Thymus (tissue), 11 donors: ENCODE data around the gene ACAN. TPM values are rescaled to one million over a fixed set of nuclear protein-coding genes. Genes with fewer than 3 reads are reported as not detected.

Experiments
- DNase-seq, 9 donors: peaks; one replicate each; pipeline ENCODE4 v3.0.0-alpha.2; 2013; ENCODE audit warnings: low spot score in 9 of 9, low read depth in 6 of 9, missing footprints in 1 of 9
- H3K27ac ChIP-seq, 2 donors: one replicate each; pipeline ENCODE4 v1.5.1; 2013; ENCODE audit warnings: control low read depth in 1 of 2, low read depth in 1 of 2, low read length in 1 of 2, mild to moderate bottlenecking in 1 of 2, moderate library complexity in 1 of 2
- H3K27me3 ChIP-seq, 2 donors: one replicate each; pipeline ENCODE4 v1.5.1; 2013; ENCODE audit warnings: low read length in 1 of 2; ENCODE audit not compliant: control insufficient read depth in 2 of 2, insufficient read depth in 1 of 2
- H3K36me3 ChIP-seq, 2 donors: one replicate each; pipeline ENCODE4 v1.5.1; 2013; ENCODE audit warnings: low read length in 1 of 2, mild to moderate bottlenecking in 1 of 2, moderate library complexity in 1 of 2; ENCODE audit not compliant: control insufficient read depth in 2 of 2, insufficient read depth in 2 of 2
- H3K4me1 ChIP-seq, 2 donors: one replicate each; pipeline ENCODE4 v1.5.1; 2013; ENCODE audit warnings: low read length in 2 of 2; ENCODE audit not compliant: control insufficient read depth in 2 of 2, insufficient read depth in 2 of 2
- H3K4me3 ChIP-seq, 2 donors: one replicate each; pipeline ENCODE4 v1.5.1; 2013; ENCODE audit warnings: low read length in 2 of 2, control low read depth in 1 of 2, mild to moderate bottlenecking in 1 of 2
- H3K9me3 ChIP-seq, 2 donors: one replicate each; pipeline ENCODE4 v1.5.1; 2013; ENCODE audit warnings: low read length in 1 of 2, mild to moderate bottlenecking in 1 of 2; ENCODE audit not compliant: control insufficient read depth in 2 of 2, insufficient read depth in 1 of 2
- WGBS: extraction: QIAGEN DNeasy Blood & Tissue Kit; methylation state at CpG from one replicate; pipeline ENCODE4 v1.1.7; 2013; 5-methylcytosine and 5-hydroxymethylcytosine counted together
- polyA plus RNA-seq: library from polyadenylated mRNA; stranded (reverse); fragments of 200-250 nt; gene quantifications from one replicate; pipeline ENCODE4 v1.2.3, GENCODE V29; 2013
- total RNA-seq: library from RNA; stranded (reverse); fragments of 120-200 nt; gene quantifications from one replicate; pipeline ENCODE4 v1.2.4, GENCODE V29; 2013
- donor health status: healthy.

ACAN gene
- total and polyA plus RNA-seq, 2 donors, result 0.28 to 0.80 TPM

DNA sequence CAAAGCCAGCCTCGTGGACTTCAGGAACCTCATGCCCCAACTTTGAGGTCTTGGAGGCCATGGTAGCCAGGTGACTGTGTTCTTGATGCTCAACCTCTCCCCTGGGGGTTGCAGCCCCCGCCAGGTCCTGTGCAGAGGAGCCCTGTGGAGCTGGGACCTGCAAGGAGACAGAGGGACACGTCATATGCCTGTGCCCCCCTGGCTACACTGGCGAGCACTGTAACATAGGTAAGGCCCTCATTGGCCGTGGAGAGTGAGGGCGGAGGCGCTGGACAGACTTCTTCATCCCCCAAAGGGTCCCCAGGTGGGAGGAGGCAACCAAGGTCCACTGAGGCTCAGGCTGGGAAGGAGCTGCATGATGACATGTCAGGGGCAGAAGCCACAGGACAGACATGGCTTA is 57.0 kb downstream of the ACAN start:
- no peaks in the 10 kb centered on the region for H3K36me3 ChIP-seq
- peaks cover 0 to 1% of the 10 kb centered on the region in 2 donors for H3K9me3 ChIP-seq
- no peaks in the 10 kb centered on the region for H3K4me1 ChIP-seq
- H3K4me3 ChIP-seq, result no peak overlapping the region
- DNase-seq, result no peak
- no peaks in the 10 kb centered on the region for H3K27me3 ChIP-seq
- H3K27ac ChIP-seq, result no peak overlapping the region
- WGBS, result 88% methylated on average over 7 of the region's 7 CpGs

DNA sequence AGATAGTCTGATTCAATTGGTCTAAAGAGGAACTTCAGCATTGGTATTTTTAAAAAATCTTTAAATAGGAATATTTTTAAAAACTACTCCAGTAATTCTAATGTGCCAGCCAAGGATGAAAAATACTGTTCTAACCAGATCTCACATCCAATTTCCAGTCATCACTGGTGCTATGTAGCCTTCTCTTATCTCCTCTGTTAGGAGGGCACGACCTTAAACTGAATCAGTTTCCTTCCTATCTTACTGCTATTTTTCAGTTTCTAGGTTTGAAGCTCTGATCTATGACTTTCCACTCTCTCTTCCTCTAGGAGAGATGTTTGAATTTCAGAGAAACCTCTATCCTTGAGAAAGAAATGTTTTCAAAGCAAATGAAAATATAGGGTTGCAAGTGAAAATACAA is 60.2 kb downstream of the ACAN start:
- H3K4me1 ChIP-seq, result no peaks in the 10 kb centered on the region
- no peak overlapping the region for H3K4me3 ChIP-seq
- no peaks in the 10 kb centered on the region for H3K27me3 ChIP-seq
- WGBS, result 57% methylated on average over 1 of the region's 1 CpG
- no peak for DNase-seq
- no peaks in the 10 kb centered on the region for H3K9me3 ChIP-seq
- H3K27ac ChIP-seq, result no peak overlapping the region
- no peaks in the 10 kb centered on the region for H3K36me3 ChIP-seq

DNA sequence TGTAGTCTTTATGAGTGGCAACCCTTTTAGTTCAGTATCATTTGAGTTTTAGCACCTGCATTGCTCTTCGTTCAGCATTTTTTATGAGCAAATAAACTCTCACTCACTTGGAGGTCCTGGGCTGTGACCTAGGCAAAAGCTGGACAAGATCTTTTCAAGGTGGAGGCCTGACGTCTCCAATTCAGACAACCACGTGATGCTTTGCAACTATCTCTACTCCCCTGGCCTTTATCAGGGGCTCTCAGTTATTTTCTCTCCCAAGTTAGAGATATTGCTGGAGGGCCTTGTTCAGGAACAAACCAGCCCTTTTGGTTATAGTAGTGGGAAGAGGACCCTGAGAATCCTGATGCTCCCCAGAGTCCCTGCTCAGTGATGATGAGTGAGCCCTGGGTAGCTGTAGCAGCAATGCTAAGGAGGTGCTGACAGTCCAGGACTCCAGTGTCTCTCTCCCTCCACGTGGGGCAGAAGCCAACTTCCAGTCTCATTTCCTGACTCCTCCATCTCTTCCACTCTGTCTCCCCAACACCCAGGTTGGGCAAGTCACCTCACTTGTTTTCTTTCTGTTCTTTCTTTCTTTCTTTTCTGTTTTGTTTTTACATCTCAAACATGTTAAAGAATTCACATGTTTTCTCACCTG is 61.7 kb downstream of the ACAN start:
- no peaks in the 10 kb centered on the region for H3K9me3 ChIP-seq
- no peaks in the 10 kb centered on the region for H3K4me1 ChIP-seq
- 82% methylated on average over 4 of the region's 4 CpGs for WGBS
- H3K27ac ChIP-seq, result no peak overlapping the region
- DNase-seq, result no peak
- H3K27me3 ChIP-seq, result no peaks in the 10 kb centered on the region
- no peak overlapping the region for H3K4me3 ChIP-seq
- no peaks in the 10 kb centered on the region for H3K36me3 ChIP-seq

DNA sequence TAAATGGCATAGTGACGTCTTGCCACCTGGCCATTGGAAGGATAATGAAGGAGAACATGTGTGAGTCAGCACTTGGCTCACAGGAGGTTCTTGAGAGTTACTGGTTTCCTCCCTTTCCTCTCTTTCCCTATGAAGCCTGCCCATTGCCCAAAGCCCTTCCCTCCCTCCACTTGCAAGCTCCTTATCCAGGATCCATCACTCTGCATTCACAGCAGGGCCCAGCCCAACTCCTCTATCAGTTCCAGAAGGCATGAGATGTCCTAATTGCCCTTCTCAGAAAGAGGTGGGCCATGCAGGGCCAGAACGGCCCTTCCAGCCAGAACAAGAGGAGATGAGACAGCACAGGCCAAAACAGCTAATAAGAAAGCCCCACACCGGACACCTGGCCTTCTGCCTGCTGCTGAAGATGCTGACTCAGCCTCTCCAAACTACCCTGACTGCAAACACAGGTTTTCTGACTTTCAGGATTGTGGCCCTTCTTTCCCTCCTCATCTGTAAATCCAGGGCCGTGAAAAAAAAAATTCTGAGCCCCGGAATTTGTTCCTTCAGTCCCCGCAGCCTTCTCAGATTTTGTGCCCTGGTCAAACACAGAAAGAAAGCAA is 62.4 kb downstream of the ACAN start:
- no peak overlapping the region for H3K27ac ChIP-seq
- H3K27me3 ChIP-seq, result no peaks in the 10 kb centered on the region
- no peak overlapping the region for H3K4me3 ChIP-seq
- no peak for DNase-seq
- H3K36me3 ChIP-seq, result no peaks in the 10 kb centered on the region
- H3K4me1 ChIP-seq, result no peaks in the 10 kb centered on the region
- no peaks in the 10 kb centered on the region for H3K9me3 ChIP-seq
- 84% methylated on average over 6 of the region's 6 CpGs for WGBS

DNA sequence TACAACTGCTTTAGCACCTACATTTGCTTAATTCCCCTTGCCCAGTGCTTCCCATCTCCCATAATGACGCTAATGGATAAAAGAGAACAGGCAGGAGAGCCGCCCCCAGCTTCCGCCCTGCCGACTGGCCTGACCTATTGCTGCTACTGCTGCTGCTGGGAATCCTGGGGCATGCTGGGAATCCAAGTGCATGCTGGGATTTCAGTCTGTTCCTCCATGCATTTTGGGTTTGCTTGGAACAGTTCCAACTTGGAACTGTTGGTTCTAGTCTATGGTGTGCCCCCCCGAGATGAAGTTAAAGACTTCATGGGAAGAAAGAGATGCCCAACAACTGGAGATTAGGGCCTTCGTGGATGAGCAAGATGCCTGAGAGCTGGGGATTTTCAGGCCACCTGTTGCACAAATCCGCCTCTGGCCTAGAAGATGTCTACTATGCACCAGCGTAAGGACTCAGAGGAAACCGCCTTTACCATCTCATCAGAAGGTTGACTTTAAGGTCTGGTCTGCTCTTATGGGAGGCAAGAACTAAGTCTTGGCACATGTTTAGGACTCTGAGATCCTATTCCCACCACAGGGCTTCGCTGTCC is 63.2 kb downstream of the ACAN start:
- H3K27me3 ChIP-seq, result peaks cover 0 to 4% of the 10 kb centered on the region in 2 donors
- no peaks in the 10 kb centered on the region for H3K4me1 ChIP-seq
- no peak overlapping the region for H3K27ac ChIP-seq
- no peaks in the 10 kb centered on the region for H3K9me3 ChIP-seq
- H3K4me3 ChIP-seq, result no peak overlapping the region
- H3K36me3 ChIP-seq, result no peaks in the 10 kb centered on the region
- 95% methylated on average over 10 of the region's 10 CpGs for WGBS
- DNase-seq, result no peak

DNA sequence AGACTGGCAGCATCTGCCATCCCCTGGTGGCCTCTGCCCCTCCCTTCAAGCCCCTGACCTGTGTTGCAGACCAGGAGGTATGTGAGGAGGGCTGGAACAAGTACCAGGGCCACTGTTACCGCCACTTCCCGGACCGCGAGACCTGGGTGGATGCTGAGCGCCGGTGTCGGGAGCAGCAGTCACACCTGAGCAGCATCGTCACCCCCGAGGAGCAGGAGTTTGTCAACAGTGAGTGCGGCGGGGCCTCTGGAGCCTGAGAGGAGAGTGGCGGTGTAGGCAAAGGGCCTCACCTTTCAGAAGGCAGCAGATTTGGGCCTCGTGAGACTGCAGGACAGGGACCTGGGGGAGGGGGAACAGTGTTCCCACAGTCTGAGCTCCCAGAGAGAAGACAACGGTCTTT is 68.1 kb downstream of the ACAN start:
- Histone ChIP-seq H3K4me1 (no peaks in the 10 kb centered on the region), H3K27me3 (peaks cover 0 to 7% of the 10 kb centered on the region in 2 donors), H3K4me3 (no peak overlapping the region), H3K9me3 (no peaks in the 10 kb centered on the region), H3K27ac (no peak overlapping the region), H3K36me3 (no peaks in the 10 kb centered on the region)
- no peak for DNase-seq
- WGBS, result 94% methylated on average over 14 of the region's 14 CpGs

DNA sequence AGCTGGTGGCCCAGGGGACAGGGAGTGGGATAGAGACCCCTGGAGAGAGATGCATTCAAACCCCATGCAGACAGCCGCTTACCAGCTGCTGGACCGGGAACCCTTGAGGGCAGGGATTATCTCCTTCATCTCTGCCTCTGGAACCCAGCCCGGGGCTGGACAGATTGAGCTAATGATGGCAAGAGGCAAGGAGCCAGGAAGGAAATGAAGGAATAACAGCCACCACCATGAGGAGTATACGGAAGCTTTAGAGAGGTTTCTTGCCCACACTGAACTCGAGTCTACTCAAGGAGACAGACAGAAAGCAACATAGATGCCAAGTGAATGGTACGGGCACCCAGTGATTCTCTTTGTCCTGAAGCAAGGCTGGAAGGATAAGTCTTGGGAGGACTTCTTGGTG is 68.9 kb downstream of the ACAN start:
- no peaks in the 10 kb centered on the region for H3K36me3 ChIP-seq
- no peak for DNase-seq
- H3K27ac ChIP-seq, result no peak overlapping the region
- no peak overlapping the region for H3K4me3 ChIP-seq
- H3K27me3 ChIP-seq, result peaks cover 0 to 7% of the 10 kb centered on the region in 2 donors
- WGBS, result 86% methylated on average over 6 of the region's 6 CpGs
- no peaks in the 10 kb centered on the region for H3K9me3 ChIP-seq
- no peaks in the 10 kb centered on the region for H3K4me1 ChIP-seq

DNA sequence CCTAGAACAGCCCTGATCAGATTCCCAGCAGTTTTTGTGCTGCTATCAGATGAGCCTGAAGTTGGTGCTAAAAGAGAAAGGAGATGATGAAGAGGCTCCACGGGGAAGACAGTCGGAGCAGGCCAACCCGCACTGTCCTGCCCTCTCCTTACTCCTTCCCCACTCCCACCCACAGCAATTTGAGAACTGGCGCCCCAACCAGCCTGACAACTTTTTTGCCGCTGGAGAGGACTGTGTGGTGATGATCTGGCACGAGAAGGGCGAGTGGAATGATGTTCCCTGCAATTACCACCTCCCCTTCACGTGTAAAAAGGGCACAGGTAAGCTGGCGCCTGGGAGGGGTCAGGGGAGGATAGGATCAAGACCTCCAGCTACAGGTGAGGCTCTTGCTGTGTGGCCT is 69.5 kb downstream of the ACAN start:
- Histone ChIP-seq H3K4me3 (no peak overlapping the region), H3K9me3 (no peaks in the 10 kb centered on the region), H3K4me1 (no peaks in the 10 kb centered on the region), H3K36me3 (no peaks in the 10 kb centered on the region), H3K27me3 (peaks cover 0 to 7% of the 10 kb centered on the region in 2 donors), H3K27ac (no peak overlapping the region)
- no peak for DNase-seq
- 87% methylated on average over 9 of the region's 9 CpGs for WGBS

DNA sequence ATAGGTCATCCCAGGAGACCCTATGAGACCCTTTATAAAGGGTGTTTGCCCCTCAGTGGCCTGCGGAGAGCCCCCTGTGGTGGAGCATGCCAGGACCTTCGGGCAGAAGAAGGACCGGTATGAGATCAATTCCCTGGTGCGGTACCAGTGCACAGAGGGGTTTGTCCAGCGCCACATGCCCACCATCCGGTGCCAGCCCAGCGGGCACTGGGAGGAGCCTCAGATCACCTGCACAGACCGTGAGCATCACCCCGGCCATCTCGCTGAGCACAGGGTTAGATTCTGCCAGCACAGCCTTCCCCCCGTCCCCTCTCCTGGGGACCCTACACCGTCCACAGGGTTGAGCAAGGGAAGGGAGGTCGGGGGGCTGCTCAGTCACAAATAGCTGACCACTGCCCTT is 70.5 kb downstream of the ACAN start:
- Histone ChIP-seq H3K27me3 (peaks cover 0 to 7% of the 10 kb centered on the region in 2 donors), H3K27ac (no peak overlapping the region), H3K36me3 (no peaks in the 10 kb centered on the region), H3K4me3 (no peak overlapping the region), H3K9me3 (no peaks in the 10 kb centered on the region), H3K4me1 (no peaks in the 10 kb centered on the region)
- 94% methylated on average over 13 of the region's 13 CpGs for WGBS
- DNase-seq, result no peak
